Subcutaneous abdominal adipose tissue (tissue), 5 donors: Measurements from ENCODE around the gene SLC6A19.

Experiments
- H3K27ac ChIP-seq: one replicate; pipeline ENCODE4 v1.7.0; 2013; ENCODE audit warnings: low read depth, mild to moderate bottlenecking, inconsistent platforms, low read length, moderate library complexity
- H3K27me3 ChIP-seq, 5 donors: one replicate each; pipeline ENCODE4 v1.7.0; 2013; ENCODE audit warnings: low read length in 5 of 5, inconsistent platforms in 1 of 5; ENCODE audit not compliant: control insufficient read depth in 5 of 5, insufficient read depth in 4 of 5
- H3K36me3 ChIP-seq, 5 donors: one replicate each; pipeline ENCODE4 v1.7.0; 2013; ENCODE audit warnings: low read length in 5 of 5; ENCODE audit not compliant: control insufficient read depth in 5 of 5, insufficient read depth in 5 of 5
- H3K4me1 ChIP-seq, 5 donors: one replicate each; pipeline ENCODE4 v1.7.0; 2013; ENCODE audit warnings: low read length in 5 of 5, mild to moderate bottlenecking in 3 of 5, moderate library complexity in 1 of 5; ENCODE audit not compliant: control insufficient read depth in 5 of 5, insufficient read depth in 5 of 5
- H3K4me3 ChIP-seq, 5 donors: one replicate each; pipeline ENCODE4 v1.7.0; 2013; ENCODE audit warnings: low read length in 5 of 5, low read depth in 1 of 5
- H3K9ac ChIP-seq, 5 donors: one replicate each; pipeline ENCODE4 v1.7.0; 2013; ENCODE audit warnings: low read length in 5 of 5, mild to moderate bottlenecking in 4 of 5, moderate library complexity in 3 of 5
- H3K9me3 ChIP-seq, 5 donors: one replicate each; pipeline ENCODE4 v1.7.0; 2013; ENCODE audit warnings: low read length in 5 of 5; ENCODE audit not compliant: control insufficient read depth in 5 of 5
- donor health status: healthy.
- donor health status: healthy.
- donor health status: healthy.
- donor health status: healthy.
- donor health status: healthy.

The SLC6A19 gene

DNA sequence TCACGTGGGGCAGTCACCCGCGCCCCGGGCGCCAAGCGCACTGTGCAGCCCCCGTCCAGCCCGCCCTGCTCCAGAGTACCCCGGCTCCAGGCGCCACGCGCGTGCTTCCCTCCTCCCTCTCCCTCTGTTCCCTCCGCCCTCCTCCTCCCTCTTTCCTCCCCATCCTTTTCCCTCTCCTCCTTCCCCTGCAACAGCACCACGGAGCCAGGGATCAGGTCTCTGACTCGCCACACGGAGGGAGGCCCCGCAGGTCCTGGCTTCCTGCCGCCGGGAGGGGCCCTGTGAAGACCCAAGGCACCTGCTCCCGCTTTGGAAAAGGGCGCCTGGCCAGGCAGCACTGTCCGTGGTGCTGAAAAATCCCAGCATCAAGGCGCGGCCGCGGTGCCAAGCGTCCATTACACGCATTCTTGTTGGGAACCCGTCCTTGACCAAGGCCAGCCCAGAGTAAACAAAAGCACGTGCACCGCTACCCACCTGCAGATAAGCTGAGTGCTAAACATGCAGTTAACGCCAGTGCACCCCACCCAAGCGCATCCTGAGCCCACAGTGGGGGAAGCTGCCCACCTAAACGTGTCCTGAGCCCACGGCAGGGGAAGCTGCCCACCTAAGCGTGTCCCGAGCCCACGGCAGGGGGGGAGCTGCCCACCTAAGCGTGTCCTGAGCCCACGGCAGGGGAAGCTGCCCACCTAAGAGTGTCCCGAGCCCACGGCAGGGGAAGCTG lies 45.5 kb downstream of the SLC6A19 start:
- Histone ChIP-seq H3K27ac (no peak overlapping the region), H3K4me1 (no peaks in the 10 kb centered on the region), H3K9me3 (no peaks in the 10 kb centered on the region), H3K27me3 (peaks cover 26 to 55% (median 43%) of the 10 kb centered on the region in 5 donors), H3K9ac (no peak overlapping the region), H3K4me3 (no peak overlapping the region), H3K36me3 (no peaks in the 10 kb centered on the region)

DNA sequence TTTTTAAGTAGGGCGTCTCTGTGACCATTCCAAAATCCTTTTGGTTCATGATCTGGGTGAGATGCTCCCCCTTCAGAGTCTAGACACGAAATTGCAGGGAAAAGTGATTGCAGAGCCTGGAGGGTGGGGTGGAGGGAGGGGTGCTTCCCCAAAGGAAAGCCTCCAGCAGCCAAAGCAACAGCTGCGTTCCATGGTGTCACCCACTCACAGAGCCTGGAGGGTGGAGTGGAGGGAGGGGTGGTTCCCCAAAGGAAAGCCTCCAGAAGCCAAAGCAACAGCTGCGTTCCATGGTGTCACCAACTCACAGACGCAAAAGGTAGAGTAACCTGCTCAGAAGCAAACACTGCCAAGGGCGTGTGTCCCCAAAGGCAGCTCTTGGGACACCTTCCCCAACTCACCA lies 46.4 kb downstream of the SLC6A19 start:
- no peaks in the 10 kb centered on the region for H3K9me3 ChIP-seq
- peaks cover 26 to 55% (median 45%) of the 10 kb centered on the region in 5 donors for H3K27me3 ChIP-seq
- H3K36me3 ChIP-seq = no peaks in the 10 kb centered on the region
- no peaks in the 10 kb centered on the region for H3K4me1 ChIP-seq
- H3K9ac ChIP-seq = no peak overlapping the region
- no peak overlapping the region for H3K27ac ChIP-seq
- H3K4me3 ChIP-seq = no peak overlapping the region

DNA sequence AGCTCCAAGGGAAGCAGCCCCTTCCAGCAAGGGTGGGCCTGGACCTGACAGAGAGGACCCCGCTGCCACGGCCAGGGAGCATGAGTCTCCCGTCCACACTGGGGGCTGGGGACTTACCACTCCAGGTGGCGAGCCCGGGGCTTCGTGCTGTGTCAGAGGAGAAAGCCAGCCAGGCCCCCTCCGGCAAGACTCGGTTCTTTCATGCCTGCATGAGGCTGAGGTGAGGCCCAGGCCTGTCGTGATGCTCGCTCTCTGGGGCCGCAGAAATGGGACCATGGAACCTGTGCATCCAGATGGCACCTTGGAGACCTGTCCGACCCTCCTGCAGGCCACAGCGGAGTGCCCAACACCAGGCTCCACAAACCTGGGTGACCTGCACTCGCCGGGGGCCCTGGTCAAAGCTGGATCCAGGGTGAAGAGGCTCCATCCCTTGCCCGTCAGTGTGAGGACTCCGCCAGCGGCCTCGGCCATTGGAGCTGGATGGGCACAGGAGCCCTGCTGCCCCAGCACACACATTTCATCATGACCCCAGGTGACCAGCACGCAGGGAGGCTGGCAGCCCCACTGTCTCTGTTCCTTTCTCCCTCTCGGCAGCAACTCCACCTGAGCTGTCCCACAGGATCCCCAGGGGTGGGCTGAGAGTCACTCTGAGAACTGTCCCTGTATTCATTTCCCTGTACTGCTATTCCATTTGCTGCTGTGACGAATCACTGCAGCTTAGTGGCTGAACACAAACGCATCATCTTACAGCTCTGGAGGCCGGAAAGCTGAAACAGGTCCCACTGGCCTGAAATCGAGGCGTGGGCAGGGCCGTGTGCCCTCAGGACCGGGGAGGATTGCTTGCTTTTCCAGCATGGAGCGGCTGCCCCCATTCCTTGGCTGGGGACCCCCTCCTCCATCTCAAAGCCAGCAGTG lies 48.2 kb downstream of the SLC6A19 start:
- Histone ChIP-seq H3K9ac (no peak overlapping the region), H3K36me3 (no peaks in the 10 kb centered on the region), H3K27me3 (peaks cover 26 to 43% (median 33%) of the 10 kb centered on the region in 5 donors), H3K4me3 (no peak overlapping the region), H3K4me1 (no peaks in the 10 kb centered on the region), H3K9me3 (no peaks in the 10 kb centered on the region), H3K27ac (no peak overlapping the region)

DNA sequence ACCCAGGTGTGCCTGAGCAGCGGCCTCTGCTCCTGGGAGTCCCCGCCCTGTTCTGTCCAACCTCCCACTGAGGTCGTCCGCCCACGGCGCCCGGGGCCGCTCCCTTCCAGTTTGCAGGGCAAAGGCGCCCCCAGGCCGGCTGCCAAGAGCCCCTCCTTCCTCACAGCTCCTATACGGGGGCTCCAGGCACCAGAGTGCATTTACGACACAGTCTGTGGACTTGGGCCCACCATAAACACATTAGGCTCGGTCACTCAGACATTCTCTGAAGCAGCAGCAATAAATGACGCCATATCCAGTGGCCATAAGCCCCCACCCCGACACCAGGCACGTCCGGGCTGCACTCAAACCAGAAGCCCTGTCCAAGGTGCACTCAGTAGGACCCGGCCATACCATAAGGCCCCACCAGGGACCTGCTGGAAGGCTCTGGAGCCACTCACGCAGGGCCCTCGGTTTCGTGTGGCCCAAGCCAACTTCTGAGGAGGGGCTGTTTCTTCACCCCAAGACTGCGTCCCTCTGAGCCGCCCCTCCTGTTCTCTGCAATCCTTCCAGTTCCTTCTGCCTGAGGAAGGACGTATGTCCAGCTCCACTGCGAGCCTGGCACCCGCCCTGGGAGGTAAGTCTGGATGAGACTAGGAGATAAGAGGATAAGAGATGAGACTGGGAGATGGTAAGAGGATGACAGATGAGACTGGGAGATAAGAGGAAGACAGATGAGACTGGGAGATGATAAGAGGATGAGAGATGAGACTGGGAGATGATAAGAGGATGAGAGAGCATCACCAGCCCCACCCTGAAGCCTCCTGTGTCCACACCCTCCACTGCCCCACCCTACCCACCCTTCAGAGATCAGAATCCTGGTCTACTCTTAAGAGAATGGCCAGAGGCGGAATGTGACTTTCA lies 50.5 kb downstream of the SLC6A19 start:
- no peaks in the 10 kb centered on the region for H3K9me3 ChIP-seq
- H3K4me3 ChIP-seq = no peak overlapping the region
- peaks cover 16 to 26% (median 17%) of the 10 kb centered on the region in 5 donors for H3K27me3 ChIP-seq
- H3K36me3 ChIP-seq = no peaks in the 10 kb centered on the region
- no peak overlapping the region for H3K9ac ChIP-seq
- no peaks in the 10 kb centered on the region for H3K4me1 ChIP-seq
- no peak overlapping the region for H3K27ac ChIP-seq

DNA sequence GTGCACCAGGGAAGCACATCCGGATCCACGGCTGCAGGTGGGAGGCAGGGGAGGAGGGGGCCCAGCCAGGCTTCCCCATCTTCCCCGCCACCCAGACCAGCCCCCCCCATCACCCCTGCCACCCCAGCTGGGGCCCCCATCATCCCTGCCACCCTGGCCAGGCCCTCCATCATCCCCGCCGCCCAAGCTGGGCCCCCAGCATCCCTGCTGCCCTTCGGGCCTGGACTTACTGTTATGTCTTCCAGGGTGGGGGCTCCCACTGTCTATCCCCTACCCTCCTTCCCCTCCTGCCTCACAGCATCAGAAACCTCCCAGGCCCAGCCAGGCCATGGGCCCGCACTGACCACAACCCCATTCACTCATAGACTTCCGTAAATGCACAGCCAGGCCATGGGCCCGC lies 51.3 kb downstream of the SLC6A19 start:
- H3K9ac ChIP-seq = no peak overlapping the region
- no peaks in the 10 kb centered on the region for H3K4me1 ChIP-seq
- no peaks in the 10 kb centered on the region for H3K36me3 ChIP-seq
- H3K27ac ChIP-seq = no peak overlapping the region
- no peaks in the 10 kb centered on the region for H3K9me3 ChIP-seq
- H3K4me3 ChIP-seq = no peak overlapping the region
- H3K27me3 ChIP-seq = peaks cover 9 to 19% (median 12%) of the 10 kb centered on the region in 5 donors

DNA sequence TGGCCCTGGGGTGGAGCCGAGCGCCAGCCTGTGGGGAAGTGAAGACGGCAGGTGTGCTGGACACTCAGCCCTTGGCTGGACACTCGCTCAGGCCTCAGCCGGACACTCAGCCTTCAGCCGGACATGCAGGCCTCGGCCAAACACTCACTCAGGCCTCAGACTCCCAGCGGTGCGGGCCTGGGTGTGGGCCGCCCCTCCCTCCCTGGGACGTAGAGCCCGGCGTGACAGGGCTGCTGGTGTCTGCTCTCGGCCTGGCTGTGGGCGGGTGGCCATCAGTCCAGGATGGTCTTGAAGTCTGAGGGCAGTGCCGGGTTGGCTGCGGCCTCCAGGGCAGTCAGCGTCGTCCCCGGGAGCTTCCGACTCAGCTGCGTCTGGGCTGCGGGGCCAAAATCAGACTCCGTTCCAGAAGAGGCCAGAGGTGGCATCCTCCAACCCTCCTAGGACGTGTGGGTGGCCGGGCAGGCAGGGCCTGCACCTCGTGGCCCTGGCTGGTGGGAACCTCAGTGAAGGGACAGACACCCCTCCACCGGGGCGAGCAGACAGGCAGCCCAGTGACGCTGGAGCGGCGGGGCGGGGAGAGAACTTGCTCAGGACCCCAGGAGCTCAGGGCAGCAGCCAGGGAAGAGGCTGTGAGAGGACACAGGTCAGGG lies 52.2 kb downstream of the SLC6A19 start:
- Histone ChIP-seq H3K4me3 (no peak overlapping the region), H3K36me3 (no peaks in the 10 kb centered on the region), H3K27ac (no peak overlapping the region), H3K27me3 (peaks cover 2 to 15% (median 4%) of the 10 kb centered on the region in 5 donors), H3K4me1 (no peaks in the 10 kb centered on the region), H3K9me3 (no peaks in the 10 kb centered on the region), H3K9ac (no peak overlapping the region)

DNA sequence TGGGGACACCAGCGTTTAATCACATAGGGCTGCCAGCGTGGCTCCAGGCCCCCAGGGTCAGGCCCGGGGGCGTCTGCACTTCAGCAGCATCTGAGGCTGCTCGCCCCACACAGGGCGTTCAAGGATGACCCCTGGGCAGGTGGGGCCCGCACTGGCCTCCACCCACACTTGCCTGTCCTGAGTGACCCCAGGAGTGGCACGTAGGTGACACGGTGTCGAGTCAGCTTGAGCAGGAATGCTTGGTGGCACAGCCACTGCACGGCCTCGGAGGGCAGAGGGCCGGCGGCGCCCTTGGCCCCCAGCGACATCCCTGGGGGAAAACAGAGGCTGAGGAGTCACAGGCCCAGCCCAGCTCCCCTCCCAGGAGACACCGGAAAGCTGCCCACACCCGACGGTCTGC lies 52.8 kb downstream of the SLC6A19 start:
- H3K9ac ChIP-seq = no peak overlapping the region
- H3K36me3 ChIP-seq = no peaks in the 10 kb centered on the region
- H3K27me3 ChIP-seq = peaks cover 0 to 11% (median 0%) of the 10 kb centered on the region in 5 donors
- H3K4me1 ChIP-seq = no peaks in the 10 kb centered on the region
- no peak overlapping the region for H3K27ac ChIP-seq
- no peaks in the 10 kb centered on the region for H3K9me3 ChIP-seq
- no peak overlapping the region for H3K4me3 ChIP-seq

DNA sequence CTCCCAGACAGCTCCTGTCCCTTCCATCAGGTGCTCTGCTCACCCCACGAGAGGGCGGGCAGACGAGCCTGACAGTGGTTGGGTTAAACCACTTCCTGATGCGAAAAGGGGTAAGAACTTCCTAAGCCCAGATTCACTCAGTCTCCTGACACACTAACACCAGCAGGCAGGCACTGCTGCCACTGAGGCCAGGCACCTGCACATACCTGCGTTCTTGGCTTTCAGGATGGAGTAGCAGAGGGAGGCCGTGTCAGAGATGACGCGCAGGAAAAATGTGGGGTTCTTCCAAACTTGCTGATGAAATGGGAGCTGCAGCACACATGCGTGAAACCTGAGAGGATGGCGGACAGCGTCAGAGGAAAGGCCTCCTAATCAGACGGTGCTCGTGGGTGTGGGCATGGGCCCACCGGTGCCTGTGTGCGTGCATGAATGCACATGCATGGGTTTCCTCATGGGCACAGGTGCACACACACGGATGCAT lies 53.7 kb downstream of the SLC6A19 start:
- H3K4me3 ChIP-seq = no peak overlapping the region
- peaks cover 0 to 1% (median 0%) of the 10 kb centered on the region in 5 donors for H3K36me3 ChIP-seq
- no peak overlapping the region for H3K27ac ChIP-seq
- H3K9me3 ChIP-seq = peaks cover 0 to 5% (median 2%) of the 10 kb centered on the region in 5 donors
- H3K27me3 ChIP-seq = peaks cover 0 to 8% (median 3%) of the 10 kb centered on the region in 5 donors
- no peaks in the 10 kb centered on the region for H3K4me1 ChIP-seq
- no peak overlapping the region for H3K9ac ChIP-seq

DNA sequence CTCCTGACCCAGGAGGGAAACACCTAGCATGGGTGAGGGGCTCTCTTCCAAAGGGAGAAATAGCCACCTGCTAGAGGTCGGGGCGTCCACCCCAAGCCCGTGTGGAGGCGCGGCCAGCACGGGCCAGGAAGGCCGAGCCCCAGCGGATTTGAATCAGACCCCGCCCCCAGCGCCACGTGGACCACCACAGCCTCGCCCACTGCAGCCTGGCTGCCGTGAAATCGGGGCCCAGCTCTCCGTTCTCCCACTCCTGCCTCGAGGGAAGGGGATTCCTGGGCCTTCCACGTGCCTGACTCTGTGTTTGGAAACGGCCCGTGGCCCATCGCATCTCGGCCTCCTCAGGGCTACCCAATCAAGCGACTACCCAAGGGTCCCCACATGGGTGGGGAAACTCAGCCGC lies 55.4 kb downstream of the SLC6A19 start:
- peaks cover 0 to 2% (median 0%) of the 10 kb centered on the region in 5 donors for H3K36me3 ChIP-seq
- no peak overlapping the region for H3K27ac ChIP-seq
- no peak overlapping the region for H3K4me3 ChIP-seq
- H3K9me3 ChIP-seq = peaks cover 0 to 19% (median 17%) of the 10 kb centered on the region in 5 donors
- H3K27me3 ChIP-seq = peaks cover 0 to 5% (median 4%) of the 10 kb centered on the region in 5 donors
- no peak overlapping the region for H3K9ac ChIP-seq
- H3K4me1 ChIP-seq = no peaks in the 10 kb centered on the region
